OCI-M1 (cell line): ENCODE measurements around the gene SH3D19.

ENCODE experiments used
- DNase-seq: peaks from one replicate; lab custom pipeline; 2025; lab: John Stamatoyannopoulos, UW

Gene SH3D19

DNA sequence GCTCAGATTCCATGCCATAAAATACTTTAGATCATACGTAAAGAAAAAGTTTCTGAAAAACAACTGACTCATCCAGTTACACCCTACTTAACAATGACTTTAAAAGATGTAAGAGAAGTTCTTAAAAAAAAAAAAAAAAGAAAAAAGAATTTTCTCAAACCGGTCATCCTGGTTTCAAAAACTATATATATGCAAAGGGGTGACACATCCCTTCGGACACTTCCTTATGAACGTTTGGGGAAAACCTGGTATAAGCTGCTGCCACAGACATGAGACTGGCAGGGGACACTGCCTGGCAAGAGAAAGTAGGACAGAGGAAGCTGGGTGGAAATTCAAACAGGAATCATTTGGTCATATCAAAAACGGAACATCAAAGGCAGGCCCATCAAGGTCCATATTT is 129.6 kb downstream of the SH3D19 start:
- DNase-seq: no peak

DNA sequence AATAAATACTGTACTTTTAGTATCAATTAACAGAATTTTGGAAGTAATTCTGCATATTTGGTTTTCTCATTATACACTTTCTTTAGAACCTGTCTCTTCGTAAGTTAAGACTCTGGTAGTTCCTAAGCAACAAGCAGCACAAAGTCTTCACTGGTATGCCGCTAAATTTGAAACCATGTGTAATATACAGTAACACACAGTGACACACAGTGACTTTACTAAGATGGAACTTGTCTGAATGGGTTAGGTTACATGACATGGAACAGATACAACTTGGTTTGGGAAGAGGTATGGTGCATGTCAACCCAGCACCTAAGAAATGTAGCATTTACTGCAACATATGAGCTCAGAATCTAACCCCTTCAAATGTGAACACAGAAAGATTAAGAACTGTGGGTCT is 132.0 kb downstream of the SH3D19 start:
- DNase-seq: no peak

DNA sequence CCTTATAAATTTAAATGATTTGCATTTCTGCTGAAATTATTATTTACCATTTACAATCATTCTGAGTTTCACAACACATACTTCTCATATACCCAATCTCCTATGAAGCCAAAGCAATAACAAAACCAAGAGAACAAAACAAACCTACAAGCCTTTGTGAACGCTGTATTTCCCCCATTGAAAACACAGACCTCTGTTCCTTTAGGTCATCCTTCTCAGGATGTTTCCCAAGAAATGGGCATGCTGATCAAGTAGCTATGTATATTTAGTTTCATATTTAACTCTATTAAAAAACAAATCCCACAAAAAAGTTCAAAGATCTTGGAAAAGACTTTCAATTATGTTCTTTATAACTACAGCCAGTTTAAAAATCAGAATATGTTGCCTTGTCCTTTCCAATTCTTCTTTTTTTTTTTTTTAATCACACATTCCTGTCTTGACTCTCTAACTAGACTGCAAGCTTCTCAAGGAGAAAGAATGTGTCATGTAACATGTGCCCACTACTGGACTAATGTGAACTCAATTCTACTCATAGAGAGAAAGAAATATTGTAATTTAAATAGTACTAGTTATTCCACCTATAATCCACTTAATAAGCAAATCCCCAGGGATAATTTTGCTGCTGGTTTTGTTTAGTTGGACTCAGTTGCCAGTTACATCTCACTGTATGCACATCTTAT is 132.7 kb downstream of the SH3D19 start:
- DNase-seq: no peak

DNA sequence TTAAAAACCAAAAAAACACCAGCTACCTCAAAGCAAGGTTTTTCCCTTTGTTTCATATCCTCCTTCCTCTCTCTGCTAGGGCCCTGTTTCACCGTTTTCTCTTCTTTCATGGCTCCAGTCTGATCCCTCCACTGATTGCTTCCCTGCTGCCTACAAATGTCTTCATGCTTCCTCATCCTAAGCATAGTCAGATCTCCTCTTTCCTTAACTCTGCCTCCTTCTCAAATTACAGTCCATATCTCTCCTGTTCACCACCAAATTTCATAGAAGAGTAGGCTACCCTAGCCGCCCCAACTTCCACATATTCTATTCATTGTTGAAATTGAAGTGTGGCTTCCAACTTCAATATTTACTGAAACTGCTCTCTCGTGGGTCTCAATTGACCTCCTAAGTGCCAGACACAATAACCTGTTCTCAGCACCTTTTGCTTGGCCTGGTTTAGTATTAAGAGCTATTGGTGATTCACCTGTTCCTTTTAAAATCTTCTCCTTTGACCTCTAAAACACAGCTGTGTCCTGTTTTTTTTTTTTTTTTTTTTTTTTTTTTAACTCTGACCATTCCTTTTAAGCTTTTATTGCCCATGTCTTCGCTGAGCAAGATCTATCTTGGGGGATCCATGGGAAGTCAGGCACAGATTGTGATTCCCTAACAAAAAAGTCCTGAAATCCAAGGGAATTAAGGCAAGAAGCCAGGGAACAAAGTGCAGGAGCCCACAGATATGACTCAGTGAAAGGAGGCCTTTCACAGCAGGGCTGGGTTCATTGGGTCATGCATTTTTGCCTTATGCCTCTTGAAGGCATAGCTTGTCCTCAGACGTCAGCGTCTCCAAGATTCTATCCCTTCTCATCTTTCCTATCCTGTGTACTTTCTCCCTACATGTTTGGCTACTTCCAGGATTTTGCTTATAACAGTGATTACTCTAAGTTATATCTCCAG is 140.6 kb downstream of the SH3D19 start:
- DNase-seq: peak; percentile 57

DNA sequence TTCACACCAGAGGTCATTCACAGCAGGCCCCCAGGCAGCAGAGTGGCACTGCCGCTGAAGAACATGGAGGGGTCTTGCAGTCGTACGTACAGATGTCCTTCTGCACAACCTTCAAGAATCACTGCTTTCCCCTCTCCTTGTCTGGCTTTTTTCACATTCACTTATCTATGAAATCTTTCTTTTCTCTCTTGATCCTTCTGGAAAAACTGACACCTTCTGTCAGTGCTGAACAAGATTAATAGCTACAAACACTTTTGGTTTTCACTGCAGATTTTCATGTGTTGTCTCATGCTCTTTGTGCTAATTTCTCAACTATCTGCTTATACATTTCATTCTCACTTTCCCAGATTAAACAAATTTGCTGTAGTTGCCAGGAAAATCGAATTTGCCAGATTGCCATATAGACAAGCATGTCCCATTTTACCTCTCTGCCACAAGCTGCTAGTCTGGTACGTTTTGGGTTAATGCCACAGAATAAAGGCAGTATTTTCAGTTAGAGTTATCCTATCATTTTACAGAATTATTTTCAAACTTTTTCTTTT is 142.9 kb downstream of the SH3D19 start:
- no peak for DNase-seq

DNA sequence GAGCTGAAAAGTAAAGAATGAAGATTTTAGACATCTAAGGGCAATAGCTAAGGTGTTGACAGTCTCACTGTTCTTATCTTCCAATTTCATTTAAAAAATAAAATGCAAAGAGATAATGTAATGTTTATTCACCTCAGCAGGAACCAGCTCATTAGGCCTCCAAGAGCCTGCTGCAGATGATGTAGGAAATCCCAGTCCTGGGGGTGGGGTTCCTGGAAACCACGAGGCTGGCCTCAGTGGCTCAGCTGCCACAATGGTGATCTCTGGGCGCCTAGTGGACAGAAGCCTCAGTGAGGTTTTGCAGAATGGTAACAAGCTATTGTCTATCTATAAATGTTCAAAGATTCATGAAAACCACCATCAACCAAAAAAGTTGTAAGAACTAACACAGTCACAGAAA is 148.7 kb downstream of the SH3D19 start:
- no peak for DNase-seq

DNA sequence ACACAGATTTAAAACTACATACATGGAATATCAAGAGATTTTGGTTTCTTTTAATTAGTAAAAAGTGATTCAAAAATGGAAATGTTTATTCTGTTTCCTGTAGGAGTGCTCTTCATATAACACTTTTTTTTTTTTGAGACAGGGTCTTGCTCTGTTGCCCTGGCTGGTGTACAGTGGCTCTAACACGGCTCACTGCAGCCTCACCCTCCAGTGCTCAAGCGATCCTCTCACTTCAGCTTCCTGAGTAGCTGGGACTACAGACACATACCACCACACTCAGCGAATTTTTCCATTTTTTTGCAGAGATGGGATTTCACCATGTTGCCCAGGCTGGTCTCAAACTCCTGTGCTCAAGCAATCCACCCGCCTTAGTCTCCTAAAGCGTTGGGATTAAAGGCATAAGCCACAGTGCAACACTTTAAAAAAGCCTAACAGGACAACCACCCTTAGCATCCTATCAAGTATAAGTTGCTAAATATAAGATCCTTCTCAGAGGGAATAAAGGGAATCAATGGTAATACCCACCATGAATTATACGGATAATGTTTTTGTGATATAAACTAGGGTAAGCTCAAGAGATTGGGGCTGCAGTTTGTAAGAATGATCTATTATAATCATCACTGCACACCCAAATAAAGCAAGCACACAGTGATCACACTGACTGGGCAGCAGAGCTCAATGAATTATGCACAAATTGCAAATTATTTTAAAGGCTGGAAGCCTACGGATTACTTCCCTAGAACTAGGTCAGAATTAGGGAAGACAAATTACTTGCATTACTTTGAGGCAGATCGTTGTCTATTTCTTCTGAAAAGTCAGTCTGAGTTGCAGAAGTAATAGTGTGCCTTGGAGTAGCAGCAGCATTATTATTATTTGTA is 149.4 kb downstream of the SH3D19 start:
- DNase-seq: no peak

DNA sequence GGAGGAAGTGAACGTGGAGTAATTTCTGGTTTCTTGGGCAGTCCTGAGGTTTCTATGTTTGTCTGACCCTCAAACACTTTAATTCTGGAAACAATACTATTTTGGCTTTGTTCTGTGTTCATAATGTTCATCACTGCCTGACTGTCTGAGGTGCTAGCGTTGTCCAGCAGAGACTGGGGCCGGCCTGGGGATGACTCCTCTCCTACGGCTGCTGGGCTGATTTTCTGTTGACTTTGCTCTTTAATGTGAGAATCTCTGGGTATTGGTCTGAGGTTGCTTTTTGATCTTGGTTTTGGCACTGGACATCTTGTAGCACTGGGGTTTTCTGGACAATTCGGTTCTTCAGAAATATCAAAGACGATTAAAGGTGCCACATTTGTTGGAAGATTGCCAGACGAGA is 150.2 kb downstream of the SH3D19 start:
- DNase-seq: no peak

DNA sequence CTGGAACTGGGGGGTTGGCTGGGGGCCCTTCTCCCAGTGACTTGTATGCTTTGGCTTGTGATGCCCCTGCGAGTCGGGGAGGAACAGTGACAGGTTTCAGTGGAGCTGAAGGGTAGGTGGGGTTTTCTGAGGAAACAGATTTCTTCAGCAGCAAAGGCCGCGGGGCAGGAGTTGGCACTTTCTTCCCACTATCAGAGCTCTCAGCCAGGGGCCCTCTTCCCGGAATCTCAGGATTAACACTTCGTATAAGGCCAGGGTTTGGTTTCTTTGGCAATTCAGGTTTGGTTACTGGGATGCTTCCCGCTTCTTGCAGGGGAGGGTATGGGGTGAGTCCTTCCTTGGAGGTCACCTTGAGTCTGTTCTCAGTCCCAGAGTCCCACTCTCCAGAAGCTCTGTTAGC is 150.6 kb downstream of the SH3D19 start:
- no peak for DNase-seq

DNA sequence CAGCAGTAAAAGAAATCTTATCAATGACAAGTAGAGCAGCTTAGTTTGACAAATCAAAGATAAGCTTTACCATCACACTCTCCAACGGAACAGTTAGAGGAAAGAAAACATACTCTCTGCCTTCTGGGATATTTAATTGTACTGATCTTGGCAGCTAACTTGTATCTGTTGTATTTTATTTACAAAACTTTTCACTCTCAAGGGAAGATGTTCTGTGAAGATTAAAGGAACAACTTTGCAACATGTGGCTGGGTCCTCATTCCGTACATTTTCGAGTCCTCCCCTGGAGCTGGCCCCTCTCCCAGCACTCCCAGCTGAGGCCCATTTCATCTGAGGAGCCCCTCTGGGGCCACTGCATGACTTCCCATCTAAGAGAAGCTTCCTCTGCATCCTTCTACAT is 151.5 kb downstream of the SH3D19 start:
- no peak for DNase-seq

DNA sequence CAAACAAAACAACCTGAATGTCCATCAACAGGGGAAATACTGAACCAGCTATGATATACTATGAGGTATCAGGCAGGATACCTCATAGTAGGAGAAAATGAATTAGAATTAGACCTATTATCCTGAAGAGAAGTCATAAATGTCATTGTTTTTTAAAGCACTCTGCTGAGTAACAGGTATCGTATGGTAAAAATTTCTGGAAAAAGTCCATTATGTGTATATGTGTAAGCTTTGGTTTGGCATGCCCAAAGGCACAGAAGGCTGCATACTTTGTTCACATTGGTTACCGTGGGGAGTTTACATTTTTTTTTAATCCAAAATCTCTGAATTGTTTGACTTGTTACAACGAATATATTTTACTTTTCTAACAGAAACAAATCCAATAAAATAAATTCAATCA is 155.5 kb downstream of the SH3D19 start:
- DNase-seq: no peak

DNA sequence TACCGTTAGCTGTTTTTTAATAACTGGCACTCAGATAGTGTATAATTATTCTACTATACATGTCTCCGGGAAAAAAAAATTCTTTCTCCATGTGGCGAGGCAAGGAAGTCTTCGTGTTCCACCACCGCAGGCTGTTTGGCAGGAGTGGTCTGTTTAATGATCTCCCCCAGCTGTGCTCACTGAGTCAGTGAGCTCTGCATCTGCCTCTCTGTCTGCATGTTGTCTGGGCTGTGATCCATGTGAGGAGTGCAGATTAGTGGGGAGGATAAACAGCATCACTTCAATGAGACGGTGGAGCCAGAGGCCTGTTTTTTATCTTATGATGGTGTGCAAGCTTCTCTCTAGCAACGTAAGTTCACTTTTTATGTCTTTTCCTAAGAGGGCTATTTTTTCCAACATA is 156.2 kb downstream of the SH3D19 start:
- DNase-seq: no peak

DNA sequence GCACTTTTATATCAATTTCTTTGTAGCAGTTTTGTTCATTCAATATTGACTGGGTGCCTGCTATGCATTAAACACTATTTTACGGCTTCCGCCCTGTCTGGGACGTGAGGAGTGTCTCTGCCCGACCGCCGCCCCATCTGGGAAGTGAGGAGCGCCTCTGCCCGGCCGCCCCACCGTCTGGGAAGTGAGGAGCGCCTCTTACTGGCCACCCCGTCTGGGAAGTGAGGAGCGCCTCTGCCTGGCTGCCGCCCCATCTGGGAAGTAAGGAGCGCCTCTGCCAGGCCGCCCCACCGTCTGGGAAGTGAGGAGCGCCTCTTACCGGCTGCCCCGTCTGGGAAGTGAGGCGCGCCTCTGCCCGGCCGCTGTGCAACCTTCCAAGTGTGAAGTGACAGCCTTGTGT is 157.8 kb downstream of the SH3D19 start:
- no peak for DNase-seq

DNA sequence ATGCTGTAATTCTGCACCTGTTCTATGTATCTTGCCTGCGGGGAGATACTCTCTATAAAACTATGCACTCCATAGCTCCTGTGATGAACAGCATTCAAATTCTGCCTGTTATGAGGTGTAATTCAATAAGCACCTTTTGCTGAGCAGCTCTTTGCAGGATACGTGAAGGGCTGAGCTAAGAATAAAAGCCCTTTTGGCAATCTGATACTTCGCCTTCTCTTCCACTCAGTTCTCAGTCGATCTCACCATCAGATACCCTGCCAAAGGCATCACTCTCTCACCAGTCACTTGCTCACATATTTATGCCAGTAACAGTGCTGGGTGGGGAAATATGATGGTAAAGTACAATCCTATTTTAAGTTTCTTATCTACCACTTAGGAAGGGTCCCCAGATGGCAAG is 158.8 kb downstream of the SH3D19 start:
- DNase-seq: no peak

DNA sequence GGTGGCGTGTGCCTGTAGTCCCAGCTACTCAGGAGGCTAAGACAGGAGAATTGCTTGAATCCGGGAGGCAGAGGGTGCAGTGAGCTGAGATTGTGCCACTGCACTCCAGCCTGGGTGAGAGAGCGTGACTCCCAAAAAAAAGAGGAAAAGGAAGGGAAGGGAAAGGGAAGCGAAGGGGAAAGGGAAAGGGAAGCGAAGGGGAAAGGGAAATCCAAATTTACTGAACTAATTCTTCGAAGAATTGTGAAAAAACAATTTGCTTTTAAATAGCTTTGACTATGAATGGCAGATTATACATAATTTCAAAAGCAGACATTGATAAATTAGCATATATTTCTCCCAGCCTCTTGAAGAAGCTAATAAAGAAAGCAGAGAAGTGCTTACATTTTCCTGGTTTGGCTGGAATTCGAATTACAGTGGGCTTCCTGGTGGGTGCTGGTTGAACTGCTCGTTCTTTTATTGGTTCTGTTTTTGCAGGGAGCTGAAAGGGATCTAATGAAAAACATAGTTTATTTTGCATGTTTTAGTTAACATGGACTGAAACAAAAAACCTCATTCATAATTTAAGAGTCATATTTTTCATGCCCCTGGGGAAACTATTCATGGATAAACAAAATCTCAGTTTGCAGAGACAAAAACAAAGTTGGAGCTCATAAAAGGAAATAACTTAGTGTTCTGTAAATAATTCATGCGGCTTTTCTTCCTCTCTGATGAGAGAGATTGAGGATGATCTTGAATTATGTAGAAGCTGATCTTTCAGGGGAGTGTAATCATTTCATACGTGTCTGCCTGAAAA is 160.0 kb downstream of the SH3D19 start:
- DNase-seq: no peak

DNA sequence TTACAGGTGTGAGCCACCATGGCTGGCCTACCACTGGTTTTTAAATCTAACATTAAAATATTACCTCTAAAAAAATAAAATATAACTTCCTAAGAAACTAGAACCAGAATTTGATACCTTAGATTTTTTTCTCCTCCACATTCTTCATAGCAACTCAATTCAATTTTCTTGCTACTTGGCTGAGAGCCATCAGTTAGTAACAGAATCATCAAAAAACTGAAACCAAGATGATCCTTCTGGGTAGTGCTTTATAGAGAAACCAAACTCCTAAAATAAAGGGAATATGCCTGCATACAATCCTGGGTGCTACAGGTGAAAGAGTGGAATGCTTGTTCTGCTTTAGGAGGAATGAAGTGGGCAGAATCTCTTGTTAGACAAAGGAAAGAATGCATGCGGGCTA is 161.6 kb downstream of the SH3D19 start:
- DNase-seq: no peak

DNA sequence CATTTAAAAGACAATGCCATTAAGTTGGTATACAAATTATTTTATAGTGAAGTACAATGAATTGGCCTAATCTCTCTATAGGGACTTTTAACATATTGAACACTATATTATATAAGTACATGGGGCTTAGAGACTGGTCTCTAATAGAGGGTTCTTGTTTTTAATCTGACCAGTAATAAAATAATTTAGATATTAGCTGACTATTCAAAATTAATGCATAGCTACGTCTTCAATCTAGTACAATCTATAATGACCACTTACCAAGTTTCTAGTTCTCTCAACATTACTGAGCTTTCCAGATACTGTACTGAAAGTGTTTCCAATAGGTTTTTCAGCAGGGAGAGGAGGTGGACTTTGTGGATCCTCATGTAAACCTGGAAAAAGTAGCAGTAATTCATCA is 166.4 kb downstream of the SH3D19 start:
- DNase-seq: no peak

DNA sequence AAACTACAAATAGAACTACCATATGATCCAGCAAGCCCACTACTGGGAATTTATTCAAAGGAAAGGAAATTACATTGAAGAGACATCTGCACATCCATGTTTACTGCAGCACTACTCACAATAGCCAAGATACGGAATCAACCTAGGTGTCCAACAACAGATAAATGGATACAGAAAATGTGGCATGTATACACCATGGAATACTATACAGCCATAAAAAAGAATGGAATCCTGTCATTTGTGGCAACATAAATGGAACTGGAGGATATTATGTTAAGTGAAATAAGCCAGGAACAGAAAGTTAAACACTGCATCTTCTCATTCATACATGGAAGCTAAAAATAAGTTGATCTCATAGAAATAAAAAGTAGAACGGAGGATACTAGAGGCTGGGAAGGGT is 167.9 kb downstream of the SH3D19 start:
- no peak for DNase-seq

DNA sequence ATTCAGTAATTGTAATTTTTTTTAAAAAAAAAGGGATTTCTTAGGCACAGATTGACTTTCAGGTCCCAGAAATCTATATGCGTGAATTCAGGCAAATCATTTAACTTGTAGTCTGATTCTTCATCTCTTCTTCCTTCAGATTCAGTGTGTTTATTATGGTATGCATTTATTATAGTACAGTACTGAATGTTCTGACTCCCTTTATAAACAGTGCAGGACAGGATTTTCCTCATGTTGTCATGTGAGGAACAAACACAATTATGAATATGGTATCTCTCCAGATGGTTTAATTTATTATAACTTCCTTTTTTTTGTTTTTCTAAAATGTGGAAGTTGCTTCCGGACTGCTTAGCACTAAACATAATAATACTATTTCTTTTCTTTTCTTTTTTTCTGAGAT is 171.8 kb downstream of the SH3D19 start:
- no peak for DNase-seq

DNA sequence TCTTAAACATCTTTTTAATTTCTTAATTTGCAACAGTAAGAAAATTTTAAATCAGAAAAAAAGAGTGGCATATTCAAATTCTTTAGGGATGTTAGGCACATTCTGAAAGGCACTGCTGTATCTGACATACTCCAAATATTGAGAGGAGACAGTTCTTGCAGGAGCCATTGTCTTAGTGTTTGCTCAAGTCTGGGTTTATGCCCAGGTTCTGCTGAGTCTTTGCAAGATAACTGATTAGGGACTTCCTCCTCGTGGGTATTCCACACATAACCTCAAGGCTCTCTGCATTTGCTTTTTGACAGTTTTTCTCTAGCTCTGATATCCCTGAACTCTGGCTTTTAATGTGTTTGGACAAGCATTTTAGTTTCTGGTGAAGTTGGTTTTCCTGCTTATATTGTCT is 173.4 kb downstream of the SH3D19 start:
- DNase-seq: peak; percentile 65

DNA sequence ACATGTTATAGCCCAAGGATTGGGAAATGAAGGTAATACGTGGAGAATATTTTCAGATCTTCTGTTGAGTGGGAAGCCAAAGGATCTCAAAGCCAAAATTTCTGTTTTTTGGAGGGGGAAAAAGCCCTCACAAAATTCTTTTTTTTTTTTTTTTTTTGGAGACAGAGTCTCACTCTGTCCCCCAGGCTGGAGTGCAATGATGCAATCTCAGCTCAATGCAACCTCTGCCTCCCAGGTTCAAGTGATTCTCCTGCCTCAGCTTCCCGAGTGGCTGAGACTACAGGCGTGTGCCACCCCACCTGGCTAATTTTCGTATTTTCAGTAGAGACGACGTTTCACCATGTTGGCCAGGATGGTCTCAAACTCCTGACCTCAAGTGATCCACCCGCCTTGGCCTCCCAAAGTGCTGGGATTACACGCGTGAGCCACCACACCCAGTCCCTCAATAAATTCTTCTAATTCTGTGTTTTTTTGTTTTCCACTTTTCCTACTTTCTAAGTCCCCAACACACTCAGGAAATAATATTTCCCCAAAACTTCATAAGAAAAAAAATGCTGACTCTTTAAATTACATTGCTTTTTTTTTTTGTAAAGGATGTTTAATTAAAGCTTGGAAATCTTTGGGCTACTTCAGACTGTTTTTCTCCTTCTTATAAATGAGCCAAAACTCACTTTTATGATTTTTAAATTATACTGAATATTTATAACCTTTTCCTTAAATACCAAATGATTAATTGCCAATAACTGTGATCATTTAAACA is 174.4 kb downstream of the SH3D19 start:
- DNase-seq: no peak
